DOHH2 (cell line): ENCODE measurements around the gene TMEM272.
A peak's percentile ranks its signal among the peaks of the same experiment; 100 is the strongest.

Experiments used
- H3F3A ChIP-seq: fragments of 200-600 bp; sonication (generic), shearing (Covaris generic); 2 replicates; pipeline ENCODE4 v1.6.0; 2016; ENCODE audit warnings: antibody characterized with exemption, mild to moderate bottlenecking; ENCODE audit not compliant: control insufficient read depth, insufficient read depth
- H3K27ac ChIP-seq: fragments of 200-600 bp; sonication (generic); 2 replicates; pipeline ENCODE4 v1.5.1; 2014; ENCODE audit warnings: low read depth, mild to moderate bottlenecking, low read length, moderate library complexity
- H3K27me3 ChIP-seq: fragments of 200-600 bp; sonication (generic); 2 replicates; pipeline ENCODE4 v1.6.1; 2014; ENCODE audit warnings: mild to moderate bottlenecking, low read length, mixed read lengths; ENCODE audit not compliant: control insufficient read depth
- H3K36me3 ChIP-seq: fragments of 200-600 bp; sonication (generic); 2 replicates; pipeline ENCODE4 v1.6.1; 2014; ENCODE audit warnings: mild to moderate bottlenecking, low read length, moderate library complexity, mixed read lengths; ENCODE audit not compliant: control insufficient read depth
- H3K4me1 ChIP-seq: fragments of 200-600 bp; sonication (generic); 2 replicates; pipeline ENCODE4 v1.6.1; 2014; ENCODE audit warnings: mild to moderate bottlenecking, low read length, mixed read lengths; ENCODE audit not compliant: control insufficient read depth
- H3K4me2 ChIP-seq: fragments of 200-600 bp; sonication (generic); 2 replicates; pipeline ENCODE4 v1.6.0; 2014; ENCODE audit warnings: mild to moderate bottlenecking, low read length, moderate library complexity
- H3K4me3 ChIP-seq: fragments of 200-600 bp; sonication (generic); 2 replicates; pipeline ENCODE4 v1.5.1; 2014; ENCODE audit warnings: mild to moderate bottlenecking, low read length, mixed read lengths
- H3K79me2 ChIP-seq: fragments of 200-600 bp; sonication (generic); 2 replicates; pipeline ENCODE4 v1.6.1; 2014; ENCODE audit warnings: mild to moderate bottlenecking, low read length, mixed read lengths; ENCODE audit not compliant: control insufficient read depth
- H3K9me2 ChIP-seq: fragments of 200-600 bp; sonication (generic); replicated peaks from 2 replicates; pipeline ENCODE4 v1.6.1; 2014; ENCODE audit warnings: mild to moderate bottlenecking, low read length, mixed read lengths; ENCODE audit not compliant: control insufficient read depth
- H3K9me3 ChIP-seq: fragments of 200-600 bp; sonication (generic); 2 replicates; pipeline ENCODE4 v1.6.1; 2014; ENCODE audit warnings: antibody characterized with exemption, low read length, mixed read lengths; ENCODE audit not compliant: control insufficient read depth, insufficient read depth
- H4K20me1 ChIP-seq: fragments of 200-600 bp; sonication (generic); 2 replicates; pipeline ENCODE4 v1.6.0; 2014; ENCODE audit warnings: low read depth, mild to moderate bottlenecking, antibody characterized with exemption, low read length, moderate library complexity; ENCODE audit not compliant: control insufficient read depth, insufficient read depth
- EZH2phosphoT487 ChIP-seq: fragments of 200-600 bp; sonication (generic); IDR thresholded peaks from 2 replicates; pipeline ENCODE4 v1.6.1; 2017; ENCODE audit warnings: borderline replicate concordance, mild to moderate bottlenecking, antibody characterized with exemption, low read length, moderate library complexity, mixed read lengths
- TF ChIP-seq, protein P1 (sequence below): fragments of 200-600 bp; sonication (generic); IDR thresholded peaks from one replicate; pipeline ENCODE4 v1.5.1; 2014; ENCODE audit warnings: antibody characterized with exemption, mild to moderate bottlenecking, low read depth, low read length; ENCODE audit not compliant: poor library complexity, severe bottlenecking

The TMEM272 gene

DNA sequence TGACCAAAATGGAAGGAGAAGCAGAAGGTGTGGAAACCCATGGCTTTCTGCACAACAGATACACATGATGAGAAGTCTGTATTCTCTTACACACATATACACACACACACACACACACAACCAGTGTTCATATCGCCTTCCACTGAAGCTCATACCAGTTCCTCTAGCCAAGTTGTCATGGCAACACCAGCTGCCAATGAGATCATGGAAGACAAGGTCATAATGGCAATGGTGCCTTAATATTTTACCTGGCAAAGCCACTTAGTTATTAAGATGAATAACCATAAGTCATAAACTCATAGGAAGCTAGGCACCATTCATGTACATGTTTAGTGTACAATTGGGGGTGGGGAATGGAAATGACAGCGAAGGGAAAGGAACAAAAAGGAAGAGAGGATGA lies 38.4 kb downstream of the TMEM272 start:
- no peak overlapping the region for H3K4me2 ChIP-seq

DNA sequence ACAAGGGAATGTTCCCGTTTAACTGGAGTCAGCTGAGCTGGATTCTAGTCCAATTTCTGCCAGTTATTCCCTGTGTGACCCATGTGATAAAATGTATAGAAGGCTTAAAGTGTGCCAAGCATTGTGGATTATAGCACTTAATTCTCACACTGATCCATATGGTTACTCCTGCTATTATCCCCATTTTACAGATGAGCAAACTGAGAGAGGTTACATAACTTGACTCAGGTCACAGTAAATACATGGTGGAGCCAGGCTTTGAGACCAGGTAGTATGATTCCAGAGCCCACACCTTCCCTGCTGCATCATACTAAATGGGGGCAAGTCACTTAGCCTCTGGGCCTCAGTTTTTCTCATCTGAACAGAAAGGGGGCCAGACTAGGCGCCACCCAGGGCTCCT lies 39.1 kb downstream of the TMEM272 start:
- Histone ChIP-seq H4K20me1 (no peaks in the 10 kb centered on the region), H3K9me2 (no peaks in the 10 kb centered on the region), H3K4me2 (peak overlapping the region; percentile 86; the same call in 1 of the 2 replicates), H3K4me3 (no peak overlapping the region), H3K36me3 (peaks cover 3% of the 10 kb centered on the region; the same call in 1 of the 2 replicates), H3K27ac (no peak overlapping the region), H3K79me2 (peaks cover 15% of the 10 kb centered on the region), H3K9me3 (no peaks in the 10 kb centered on the region), H3F3A (peaks cover 15% of the 10 kb centered on the region), H3K27me3 (no peaks in the 10 kb centered on the region), H3K4me1 (peaks cover 38% of the 10 kb centered on the region)
- TF ChIP-seq EZH2phosphoT487, result no peak
- TF ChIP-seq, protein P1, sequence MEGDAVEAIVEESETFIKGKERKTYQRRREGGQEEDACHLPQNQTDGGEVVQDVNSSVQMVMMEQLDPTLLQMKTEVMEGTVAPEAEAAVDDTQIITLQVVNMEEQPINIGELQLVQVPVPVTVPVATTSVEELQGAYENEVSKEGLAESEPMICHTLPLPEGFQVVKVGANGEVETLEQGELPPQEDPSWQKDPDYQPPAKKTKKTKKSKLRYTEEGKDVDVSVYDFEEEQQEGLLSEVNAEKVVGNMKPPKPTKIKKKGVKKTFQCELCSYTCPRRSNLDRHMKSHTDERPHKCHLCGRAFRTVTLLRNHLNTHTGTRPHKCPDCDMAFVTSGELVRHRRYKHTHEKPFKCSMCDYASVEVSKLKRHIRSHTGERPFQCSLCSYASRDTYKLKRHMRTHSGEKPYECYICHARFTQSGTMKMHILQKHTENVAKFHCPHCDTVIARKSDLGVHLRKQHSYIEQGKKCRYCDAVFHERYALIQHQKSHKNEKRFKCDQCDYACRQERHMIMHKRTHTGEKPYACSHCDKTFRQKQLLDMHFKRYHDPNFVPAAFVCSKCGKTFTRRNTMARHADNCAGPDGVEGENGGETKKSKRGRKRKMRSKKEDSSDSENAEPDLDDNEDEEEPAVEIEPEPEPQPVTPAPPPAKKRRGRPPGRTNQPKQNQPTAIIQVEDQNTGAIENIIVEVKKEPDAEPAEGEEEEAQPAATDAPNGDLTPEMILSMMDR, result no peak

More for the DNA sequence above, 38.4 kb downstream of the TMEM272 start:
- H3K4me3 ChIP-seq, result no peak overlapping the region
- H3K9me2 ChIP-seq, result no peaks in the 10 kb centered on the region
- H3K27me3 ChIP-seq, result no peaks in the 10 kb centered on the region
- peaks cover 15% of the 10 kb centered on the region for H3K79me2 ChIP-seq
- TF ChIP-seq, protein P1, result no peak
- TF ChIP-seq EZH2phosphoT487, result no peak
- peaks cover 45% of the 10 kb centered on the region for H3K4me1 ChIP-seq
- H3K27ac ChIP-seq, result no peak overlapping the region
- peaks cover 15% of the 10 kb centered on the region for H3F3A ChIP-seq
- H3K9me3 ChIP-seq, result no peaks in the 10 kb centered on the region
- H3K36me3 ChIP-seq, result peaks cover 3% of the 10 kb centered on the region; the same call in 1 of the 2 replicates
- H4K20me1 ChIP-seq, result no peaks in the 10 kb centered on the region

DNA sequence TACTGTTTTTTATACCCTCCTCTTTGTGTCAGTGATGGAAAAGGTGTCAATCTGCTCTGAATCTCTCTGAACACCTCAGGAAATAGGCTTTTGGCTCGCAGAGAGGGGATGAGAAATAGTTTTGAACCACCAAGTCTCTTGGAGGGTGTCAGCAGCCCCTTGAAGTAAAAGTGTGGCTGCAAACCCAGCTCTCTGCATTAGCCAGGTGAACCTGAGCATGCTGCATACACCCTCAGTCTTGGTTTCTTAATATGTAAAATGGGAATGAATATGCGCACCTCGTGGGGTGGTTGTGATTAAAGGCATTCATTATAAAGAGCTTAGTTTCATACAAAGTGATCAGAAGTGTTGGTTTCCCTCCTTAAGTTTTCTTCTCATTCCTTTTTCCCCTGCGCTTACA lies 39.7 kb downstream of the TMEM272 start:
- peak overlapping the region; percentile 86 for H3K4me2 ChIP-seq
- H3F3A ChIP-seq, result peaks cover 15% of the 10 kb centered on the region
- peak overlapping the region; percentile 73 for H3K4me3 ChIP-seq
- peaks cover 3% of the 10 kb centered on the region; the same call in 1 of the 2 replicates for H3K36me3 ChIP-seq
- peaks cover 33% of the 10 kb centered on the region for H3K4me1 ChIP-seq
- H4K20me1 ChIP-seq, result no peaks in the 10 kb centered on the region
- no peaks in the 10 kb centered on the region for H3K9me3 ChIP-seq
- TF ChIP-seq EZH2phosphoT487, result no peak
- TF ChIP-seq, protein P1, result no peak
- H3K79me2 ChIP-seq, result peaks cover 15% of the 10 kb centered on the region
- no peak overlapping the region for H3K27ac ChIP-seq
- no peaks in the 10 kb centered on the region for H3K9me2 ChIP-seq
- H3K27me3 ChIP-seq, result no peaks in the 10 kb centered on the region
